ENCODE results near the gene AATK.
"Not testable (repeated sequence)": the region's sequence is repeated elsewhere in the genome, so short reads cannot be mapped to it uniquely, and the experiment has no call there.

The AATK gene

GRCh38 chr17:81157848-81158687 is 8.0 kb downstream of the AATK start:
- Histone ChIP-seq H3K36me3 (ENCODE audit: insufficient read depth, low read length) (no peaks in the 10 kb centered on the region), H3K9me3 (ENCODE audit: control insufficient read depth, insufficient read depth, low read length) (no peaks in the 10 kb centered on the region), H3K9ac (ENCODE audit: low read depth, low read length) (no peak overlapping the region), H3K4me1 (ENCODE audit: insufficient read depth, low read length) (no peaks in the 10 kb centered on the region)

GRCh38 chr17:81156866-81157805 is 8.9 kb downstream of the AATK start:
- Histone ChIP-seq H3K9ac (ENCODE audit: low read depth, low read length) (no peak overlapping the region), H3K9me3 (ENCODE audit: control insufficient read depth, insufficient read depth, low read length) (no peaks in the 10 kb centered on the region), H3K4me1 (ENCODE audit: insufficient read depth, low read length) (no peaks in the 10 kb centered on the region), H3K36me3 (ENCODE audit: insufficient read depth, low read length) (no peaks in the 10 kb centered on the region)

- no peak overlapping the region for H3K9ac ChIP-seq (ENCODE audit: low read depth, low read length)
Measured at GRCh38 chr17:81154961-81155360, 11.1 kb downstream of the AATK start.

GRCh38 chr17:81154016-81154415 is 12.0 kb downstream of the AATK start:
- not testable (repeated sequence) for H3K36me3 ChIP-seq (ENCODE audit: insufficient read depth, low read length); H3K9ac ChIP-seq (ENCODE audit: low read depth, low read length); H3K9me3 ChIP-seq (ENCODE audit: control insufficient read depth, insufficient read depth, low read length); H3K4me1 ChIP-seq (ENCODE audit: insufficient read depth, low read length)

More at GRCh38 chr17:81154961-81155360, 11.1 kb downstream of the AATK start:
- Histone ChIP-seq H3K4me1 (ENCODE audit: insufficient read depth, low read length) (no peaks in the 10 kb centered on the region), H3K9me3 (ENCODE audit: control insufficient read depth, insufficient read depth, low read length) (no peaks in the 10 kb centered on the region), H3K36me3 (ENCODE audit: insufficient read depth, low read length) (no peaks in the 10 kb centered on the region)

- Histone ChIP-seq H3K36me3 (ENCODE audit: insufficient read depth, low read length) (no peaks in the 10 kb centered on the region), H3K9ac (ENCODE audit: low read depth, low read length) (no peak overlapping the region), H3K4me1 (ENCODE audit: insufficient read depth, low read length) (no peaks in the 10 kb centered on the region), H3K9me3 (ENCODE audit: control insufficient read depth, insufficient read depth, low read length) (no peaks in the 10 kb centered on the region)
Measured at GRCh38 chr17:81153340-81153803, 12.6 kb downstream of the AATK start.

- Histone ChIP-seq H3K9me3 (ENCODE audit: control insufficient read depth, insufficient read depth, low read length) (no peaks in the 10 kb centered on the region), H3K4me1 (ENCODE audit: insufficient read depth, low read length) (no peaks in the 10 kb centered on the region), H3K9ac (ENCODE audit: low read depth, low read length) (no peak overlapping the region), H3K36me3 (ENCODE audit: insufficient read depth, low read length) (no peaks in the 10 kb centered on the region)
Measured at GRCh38 chr17:81152288-81152828, 13.7 kb downstream of the AATK start.

GRCh38 chr17:81151278-81151677 is 14.7 kb downstream of the AATK start:
- Histone ChIP-seq H3K9ac (ENCODE audit: low read depth, low read length) (no peak overlapping the region), H3K36me3 (ENCODE audit: insufficient read depth, low read length) (no peaks in the 10 kb centered on the region), H3K4me1 (ENCODE audit: insufficient read depth, low read length) (no peaks in the 10 kb centered on the region), H3K9me3 (ENCODE audit: control insufficient read depth, insufficient read depth, low read length) (no peaks in the 10 kb centered on the region)

GRCh38 chr17:81150377-81151077 is 15.5 kb downstream of the AATK start:
- no peak overlapping the region for H3K9ac ChIP-seq (ENCODE audit: low read depth, low read length)

GRCh38 chr17:81148986-81149533 is 17.0 kb downstream of the AATK start:
- H3K9me3 ChIP-seq (ENCODE audit: control insufficient read depth, insufficient read depth, low read length): no peaks in the 10 kb centered on the region
- H3K4me1 ChIP-seq (ENCODE audit: insufficient read depth, low read length): no peaks in the 10 kb centered on the region
- no peak overlapping the region for H3K9ac ChIP-seq (ENCODE audit: low read depth, low read length)
- H3K36me3 ChIP-seq (ENCODE audit: insufficient read depth, low read length): no peaks in the 10 kb centered on the region

More at GRCh38 chr17:81150377-81151077, 15.5 kb downstream of the AATK start:
- Histone ChIP-seq H3K4me1 (ENCODE audit: insufficient read depth, low read length) (no peaks in the 10 kb centered on the region), H3K36me3 (ENCODE audit: insufficient read depth, low read length) (no peaks in the 10 kb centered on the region), H3K9me3 (ENCODE audit: control insufficient read depth, insufficient read depth, low read length) (no peaks in the 10 kb centered on the region)

- H3K4me1 ChIP-seq (ENCODE audit: insufficient read depth, low read length): no peaks in the 10 kb centered on the region
- H3K9ac ChIP-seq (ENCODE audit: low read depth, low read length): no peak overlapping the region
- no peaks in the 10 kb centered on the region for H3K36me3 ChIP-seq (ENCODE audit: insufficient read depth, low read length)
- no peaks in the 10 kb centered on the region for H3K9me3 ChIP-seq (ENCODE audit: control insufficient read depth, insufficient read depth, low read length)
Measured at GRCh38 chr17:81148571-81148970, 17.4 kb downstream of the AATK start.

GRCh38 chr17:81147701-81148100 is 18.3 kb downstream of the AATK start:
- H3K36me3 ChIP-seq (ENCODE audit: insufficient read depth, low read length): no peaks in the 10 kb centered on the region
- H3K4me1 ChIP-seq (ENCODE audit: insufficient read depth, low read length): no peaks in the 10 kb centered on the region; the same call in 1 of the 2 replicates
- H3K9ac ChIP-seq (ENCODE audit: low read depth, low read length): no peak overlapping the region
- no peaks in the 10 kb centered on the region for H3K9me3 ChIP-seq (ENCODE audit: control insufficient read depth, insufficient read depth, low read length)

- H3K4me1 ChIP-seq (ENCODE audit: insufficient read depth, low read length); H3K9me3 ChIP-seq (ENCODE audit: control insufficient read depth, insufficient read depth, low read length): not testable (repeated sequence)
Measured at GRCh38 chr17:81146208-81146607, 19.8 kb downstream of the AATK start.

GRCh38 chr17:81144423-81144781 is 21.6 kb downstream of the AATK start:
- Histone ChIP-seq H3K4me1 (ENCODE audit: insufficient read depth, low read length) (no peaks in the 10 kb centered on the region; the same call in 1 of the 2 replicates), H3K9ac (ENCODE audit: low read depth, low read length) (no peak overlapping the region), H3K36me3 (ENCODE audit: insufficient read depth, low read length) (no peaks in the 10 kb centered on the region), H3K9me3 (ENCODE audit: control insufficient read depth, insufficient read depth, low read length) (no peaks in the 10 kb centered on the region)

More at GRCh38 chr17:81146208-81146607, 19.8 kb downstream of the AATK start:
- not testable (repeated sequence) for H3K9ac ChIP-seq (ENCODE audit: low read depth, low read length); H3K36me3 ChIP-seq (ENCODE audit: insufficient read depth, low read length)
